Progenitor cell of endocrine pancreas (in vitro differentiated cells): ENCODE data around the gene ARL2. TPM values are rescaled to one million over a fixed set of nuclear protein-coding genes. Genes with fewer than 3 reads are reported as not detected.

ENCODE experiments used
- DNase-seq: peaks from one replicate; pipeline ENCODE4 v3.0.0; 2021; ENCODE audit warnings: low spot score; ENCODE audit not compliant: unreplicated experiment
- H3K27ac Mint-ChIP-seq: 2 replicates; pipeline ENCODE4 v1.8.0; 2021; ENCODE audit warnings: mild to moderate bottlenecking, moderate library complexity, mixed read lengths
- H3K27me3 Mint-ChIP-seq: 2 replicates; pipeline ENCODE4 v1.8.0; 2021; ENCODE audit warnings: mixed read lengths
- H3K36me3 Mint-ChIP-seq: 2 replicates; pipeline ENCODE4 v1.8.0; 2022; ENCODE audit warnings: mixed read lengths; ENCODE audit not compliant: insufficient read depth
- H3K4me1 Mint-ChIP-seq: 2 replicates; pipeline ENCODE4 v1.8.0; 2021; ENCODE audit warnings: low read depth, mixed read lengths
- H3K4me3 Mint-ChIP-seq: 2 replicates; pipeline ENCODE4 v1.8.0; 2021; ENCODE audit warnings: low read depth, mild to moderate bottlenecking, moderate library complexity, mixed read lengths
- H3K9me3 Mint-ChIP-seq: 2 replicates; pipeline ENCODE4 v1.8.0; 2021; ENCODE audit warnings: low read depth, mixed read lengths
- total RNA-seq: library from RNA; stranded (reverse); gene quantifications from 2 replicates; pipeline ENCODE4 v1.2.1, GENCODE V29; 2021
- TF ChIP-seq, protein P1 (sequence below): fragments of 200-600 bp; sonication (generic); IDR thresholded peaks from one replicate; pipeline ENCODE4 v1.5.0; 2021; ENCODE audit warnings: antibody characterized with exemption, mild to moderate bottlenecking; ENCODE audit not compliant: unreplicated experiment

ARL2 gene
- total RNA-seq, 1 donor from 2014 or later = 95.2 TPM

- no peaks in the 10 kb centered on the region for H3K36me3 Mint-ChIP-seq
- no peak overlapping the region for H3K27ac Mint-ChIP-seq
- TF ChIP-seq, protein P1, sequence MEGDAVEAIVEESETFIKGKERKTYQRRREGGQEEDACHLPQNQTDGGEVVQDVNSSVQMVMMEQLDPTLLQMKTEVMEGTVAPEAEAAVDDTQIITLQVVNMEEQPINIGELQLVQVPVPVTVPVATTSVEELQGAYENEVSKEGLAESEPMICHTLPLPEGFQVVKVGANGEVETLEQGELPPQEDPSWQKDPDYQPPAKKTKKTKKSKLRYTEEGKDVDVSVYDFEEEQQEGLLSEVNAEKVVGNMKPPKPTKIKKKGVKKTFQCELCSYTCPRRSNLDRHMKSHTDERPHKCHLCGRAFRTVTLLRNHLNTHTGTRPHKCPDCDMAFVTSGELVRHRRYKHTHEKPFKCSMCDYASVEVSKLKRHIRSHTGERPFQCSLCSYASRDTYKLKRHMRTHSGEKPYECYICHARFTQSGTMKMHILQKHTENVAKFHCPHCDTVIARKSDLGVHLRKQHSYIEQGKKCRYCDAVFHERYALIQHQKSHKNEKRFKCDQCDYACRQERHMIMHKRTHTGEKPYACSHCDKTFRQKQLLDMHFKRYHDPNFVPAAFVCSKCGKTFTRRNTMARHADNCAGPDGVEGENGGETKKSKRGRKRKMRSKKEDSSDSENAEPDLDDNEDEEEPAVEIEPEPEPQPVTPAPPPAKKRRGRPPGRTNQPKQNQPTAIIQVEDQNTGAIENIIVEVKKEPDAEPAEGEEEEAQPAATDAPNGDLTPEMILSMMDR = no peak
- no peak for DNase-seq
- H3K4me3 Mint-ChIP-seq = no peak overlapping the region
- no peaks in the 10 kb centered on the region for H3K9me3 Mint-ChIP-seq
- peaks cover 3% of the 10 kb centered on the region for H3K27me3 Mint-ChIP-seq
- H3K4me1 Mint-ChIP-seq = peaks cover 5% of the 10 kb centered on the region
Measured at GRCh38 chr11:65008873-65009272, 5.1 kb upstream of the ARL2 start.

GRCh38 chr11:65013130-65013887, 651 bp upstream of the ARL2 start:
- H3K27me3 Mint-ChIP-seq = no peaks in the 10 kb centered on the region
- peaks cover 7% of the 10 kb centered on the region for H3K36me3 Mint-ChIP-seq
- H3K4me3 Mint-ChIP-seq = peak overlapping the region; percentile 82
- peak; percentile 79 for DNase-seq
- peaks cover 5% of the 10 kb centered on the region for H3K4me1 Mint-ChIP-seq
- TF ChIP-seq, protein P1 = peak; percentile 68
- no peaks in the 10 kb centered on the region for H3K9me3 Mint-ChIP-seq
- peak overlapping the region; percentile 99 for H3K27ac Mint-ChIP-seq

DNA sequence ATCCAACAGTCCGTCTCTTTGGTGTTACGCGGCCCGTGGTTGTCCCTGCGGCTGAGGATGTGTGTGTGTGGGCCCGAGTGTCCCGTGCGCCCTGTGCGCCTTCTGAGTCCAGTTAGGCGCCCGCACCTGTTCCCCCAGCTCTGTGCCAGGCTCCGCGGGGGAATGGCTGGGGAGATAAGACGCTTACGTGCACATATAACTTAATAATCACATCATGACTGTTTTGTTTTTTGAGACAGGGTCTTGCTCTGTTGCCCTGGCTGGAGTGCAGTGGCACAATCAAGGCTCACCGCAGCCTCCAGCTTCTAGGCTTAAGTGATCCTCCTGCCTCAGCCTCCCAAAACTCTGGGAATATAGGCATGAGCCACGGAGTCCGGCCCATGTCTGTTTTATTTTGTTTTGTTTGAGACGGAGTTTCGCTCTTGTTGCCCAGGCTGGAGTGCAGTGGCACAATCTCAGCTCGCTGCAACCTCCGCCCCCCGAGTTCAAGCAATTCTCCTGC, 817 bp downstream of the ARL2 start:
- peaks cover 8% of the 10 kb centered on the region for H3K36me3 Mint-ChIP-seq
- H3K27me3 Mint-ChIP-seq = no peaks in the 10 kb centered on the region
- peak overlapping the region; percentile 82 for H3K4me3 Mint-ChIP-seq
- H3K4me1 Mint-ChIP-seq = peaks cover 5% of the 10 kb centered on the region
- no peaks in the 10 kb centered on the region for H3K9me3 Mint-ChIP-seq
- TF ChIP-seq, protein P1 = no peak
- DNase-seq = no peak
- H3K27ac Mint-ChIP-seq = peak overlapping the region; percentile 92

- DNase-seq = no peak
- peaks cover 5% of the 10 kb centered on the region for H3K4me1 Mint-ChIP-seq
Measured at GRCh38 chr11:65016705-65017104, 2.7 kb downstream of the ARL2 start.

GRCh38 chr11:65017937-65018336, 4.0 kb downstream of the ARL2 start:
- peaks cover 7% of the 10 kb centered on the region for H3K4me1 Mint-ChIP-seq
- no peak overlapping the region for H3K4me3 Mint-ChIP-seq
- TF ChIP-seq, protein P1 = no peak
- no peaks in the 10 kb centered on the region for H3K27me3 Mint-ChIP-seq
- H3K27ac Mint-ChIP-seq = no peak overlapping the region
- DNase-seq = no peak
- peaks cover 8% of the 10 kb centered on the region for H3K36me3 Mint-ChIP-seq
- no peaks in the 10 kb centered on the region for H3K9me3 Mint-ChIP-seq

More at GRCh38 chr11:65016705-65017104, 2.7 kb downstream of the ARL2 start:
- no peaks in the 10 kb centered on the region for H3K9me3 Mint-ChIP-seq
- peak overlapping the region; percentile 54 for H3K27ac Mint-ChIP-seq
- H3K36me3 Mint-ChIP-seq = peaks cover 8% of the 10 kb centered on the region
- H3K4me3 Mint-ChIP-seq = no peak overlapping the region
- TF ChIP-seq, protein P1 = no peak
- no peaks in the 10 kb centered on the region for H3K27me3 Mint-ChIP-seq
